ENCODE measurements around the gene DHX15.

Gene DHX15

DNA sequence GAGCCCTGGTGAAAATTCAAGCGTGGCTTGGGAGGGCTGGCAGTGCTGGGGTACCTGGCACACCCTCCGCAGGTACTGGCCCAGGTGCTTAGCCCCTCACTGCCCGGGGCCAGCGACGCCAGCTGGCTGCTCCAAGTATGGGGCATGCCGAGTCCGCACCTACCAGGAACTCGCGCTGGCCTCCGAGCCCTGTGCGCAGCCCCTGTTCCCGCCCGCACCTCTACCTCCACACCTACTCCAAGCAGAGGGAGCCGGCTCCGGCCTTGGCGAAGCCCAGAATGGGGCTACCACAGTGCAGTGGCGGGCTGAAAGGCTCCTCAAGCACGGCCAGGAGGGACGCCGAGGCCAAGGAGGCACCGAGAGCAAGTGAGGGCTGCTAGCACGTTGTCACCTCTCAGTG is 14.9 kb upstream of the DHX15 start:
- H3K27me3 Mint-ChIP-seq = peaks cover 5% of the 10 kb centered on the region
- H3K36me3 Mint-ChIP-seq (ENCODE audit: low read depth) = no peaks in the 10 kb centered on the region
- no peak overlapping the region for H3K27ac Mint-ChIP-seq
- H3K9me3 Mint-ChIP-seq = no peaks in the 10 kb centered on the region
- H3K4me1 Mint-ChIP-seq (ENCODE audit: low read depth) = no peaks in the 10 kb centered on the region
- H3K4me3 Mint-ChIP-seq = no peak overlapping the region

DNA sequence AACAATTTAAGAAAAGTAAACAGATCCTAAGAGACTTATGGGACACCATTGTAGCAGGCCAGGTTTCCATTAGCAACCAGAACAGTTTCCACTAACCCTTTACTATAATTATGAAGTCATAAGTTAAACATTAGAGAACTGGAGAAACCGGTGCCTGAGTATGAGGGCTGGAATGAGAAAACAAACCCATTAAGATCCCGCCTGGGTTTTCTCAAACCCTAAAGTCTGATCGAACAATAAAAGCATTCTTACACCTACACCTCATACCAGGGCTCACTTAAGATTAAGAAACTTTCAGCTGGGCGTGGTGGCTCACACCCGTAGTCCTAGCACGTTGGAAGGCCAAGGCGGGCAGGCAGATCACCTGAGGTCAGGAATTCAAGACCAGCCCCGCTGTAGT is 13.7 kb upstream of the DHX15 start:
- Mint-ChIP-seq H3K4me1 (ENCODE audit: low read depth) (no peaks in the 10 kb centered on the region), H3K27me3 (peaks cover 12% of the 10 kb centered on the region), H3K27ac (no peak overlapping the region), H3K36me3 (ENCODE audit: low read depth) (no peaks in the 10 kb centered on the region), H3K4me3 (no peak overlapping the region), H3K9me3 (no peaks in the 10 kb centered on the region)

DNA sequence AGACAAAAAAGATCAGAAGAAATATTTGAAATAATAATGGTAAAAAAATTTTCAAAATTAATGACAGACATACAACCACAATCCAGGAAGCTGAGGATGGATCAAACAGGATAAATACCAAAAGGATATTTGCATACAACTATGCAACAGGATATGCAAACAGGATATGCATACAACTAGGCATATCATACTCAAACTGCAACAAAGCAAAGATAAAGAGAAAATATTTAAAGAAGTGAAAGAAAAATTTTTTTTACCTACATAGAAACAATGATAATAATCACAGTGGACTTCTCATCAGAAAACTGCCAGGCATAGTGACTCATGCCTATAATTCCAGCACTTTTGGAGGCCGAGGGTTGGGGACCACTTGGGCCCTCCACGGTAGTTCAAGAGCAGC is 11.3 kb upstream of the DHX15 start:
- Mint-ChIP-seq H3K36me3 (ENCODE audit: low read depth) (peaks cover 4% of the 10 kb centered on the region), H3K9me3 (peaks cover 9% of the 10 kb centered on the region), H3K4me3 (no peak overlapping the region), H3K27me3 (peaks cover 25% of the 10 kb centered on the region), H3K4me1 (ENCODE audit: low read depth) (no peaks in the 10 kb centered on the region), H3K27ac (no peak overlapping the region)

DNA sequence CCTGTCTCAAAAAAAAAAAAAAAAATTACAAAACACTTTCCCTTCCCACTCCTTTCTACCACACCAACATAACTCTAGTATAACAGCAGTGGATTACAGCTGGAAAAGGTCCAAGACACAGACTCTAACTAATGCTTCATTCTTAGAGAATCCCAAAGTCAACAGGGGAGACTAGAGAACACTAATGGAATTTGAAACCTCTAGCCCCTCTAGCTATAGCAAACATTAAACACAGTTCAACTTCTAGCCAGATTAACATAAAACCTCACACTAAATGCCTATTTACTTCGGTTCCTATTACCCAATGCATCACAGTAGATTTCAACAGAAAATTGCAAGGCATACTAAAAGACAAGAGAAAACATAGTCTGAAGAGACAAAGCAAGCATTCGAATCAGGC is 10.5 kb upstream of the DHX15 start:
- Mint-ChIP-seq H3K36me3 (ENCODE audit: low read depth) (peaks cover 4% of the 10 kb centered on the region), H3K4me1 (ENCODE audit: low read depth) (no peaks in the 10 kb centered on the region), H3K27me3 (peaks cover 25% of the 10 kb centered on the region), H3K27ac (no peak overlapping the region), H3K9me3 (peaks cover 9% of the 10 kb centered on the region), H3K4me3 (no peak overlapping the region)

DNA sequence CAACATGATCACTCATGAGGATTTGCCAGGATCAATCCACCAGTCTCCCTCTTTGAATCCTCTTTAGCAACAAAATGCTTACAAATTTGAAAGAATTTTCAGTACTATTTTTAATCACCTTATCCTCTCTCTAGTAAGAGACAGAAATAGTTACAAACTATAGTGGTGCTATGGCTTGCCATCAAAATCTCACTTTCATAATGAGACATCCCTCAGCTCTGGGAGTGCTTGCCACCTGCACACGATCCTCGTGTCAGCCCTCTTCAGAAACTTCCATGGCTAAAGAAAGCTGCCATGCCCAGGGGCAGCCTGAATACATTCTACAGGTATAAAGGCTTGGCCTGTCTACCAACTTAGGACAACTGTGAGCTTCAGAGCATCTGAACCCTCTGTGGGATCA is 5.1 kb upstream of the DHX15 start:
- H3K4me3 Mint-ChIP-seq = no peak overlapping the region
- H3K36me3 Mint-ChIP-seq (ENCODE audit: low read depth) = peaks cover 4% of the 10 kb centered on the region
- peaks cover 9% of the 10 kb centered on the region for H3K4me1 Mint-ChIP-seq (ENCODE audit: low read depth)
- no peak overlapping the region for H3K27ac Mint-ChIP-seq
- H3K27me3 Mint-ChIP-seq = peaks cover 25% of the 10 kb centered on the region
- H3K9me3 Mint-ChIP-seq = peaks cover 9% of the 10 kb centered on the region

DNA sequence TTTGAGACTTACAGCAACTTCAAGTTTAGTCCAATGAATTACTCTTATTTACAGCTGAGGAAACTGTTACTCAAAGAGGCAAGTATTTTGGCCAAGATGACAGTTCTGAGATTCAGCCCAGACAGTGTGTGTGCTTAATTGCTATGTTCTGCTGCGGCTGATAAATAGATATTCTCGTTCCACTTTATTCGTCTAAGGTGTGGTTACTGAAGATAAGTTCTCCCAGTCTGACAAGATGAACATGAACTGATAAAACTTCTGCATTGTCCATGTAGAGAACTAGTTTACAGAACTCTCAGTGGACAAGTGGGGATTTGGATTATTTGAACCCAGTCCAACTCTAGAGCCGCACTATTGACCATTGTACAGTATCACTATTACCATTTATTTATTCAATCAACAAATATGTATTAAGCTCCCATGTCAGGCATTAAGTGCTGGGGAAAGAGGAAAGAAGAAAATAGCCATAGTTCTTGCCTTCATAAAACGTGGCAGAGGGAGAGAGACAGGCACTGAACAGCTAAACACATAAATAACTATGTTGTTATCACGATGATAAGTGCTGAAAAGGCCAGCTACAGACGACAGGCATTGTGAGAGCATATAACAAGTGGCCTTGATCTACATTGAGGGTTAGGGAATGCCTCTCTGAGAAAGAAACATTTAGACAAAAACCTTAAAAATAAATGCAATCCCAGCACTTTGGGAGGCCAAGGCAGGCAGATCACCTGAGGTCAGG is 4.0 kb upstream of the DHX15 start:
- Mint-ChIP-seq H3K27me3 (peaks cover 22% of the 10 kb centered on the region), H3K27ac (no peak overlapping the region), H3K36me3 (ENCODE audit: low read depth) (peaks cover 7% of the 10 kb centered on the region), H3K9me3 (peaks cover 9% of the 10 kb centered on the region), H3K4me3 (no peak overlapping the region), H3K4me1 (ENCODE audit: low read depth) (peaks cover 9% of the 10 kb centered on the region)

DNA sequence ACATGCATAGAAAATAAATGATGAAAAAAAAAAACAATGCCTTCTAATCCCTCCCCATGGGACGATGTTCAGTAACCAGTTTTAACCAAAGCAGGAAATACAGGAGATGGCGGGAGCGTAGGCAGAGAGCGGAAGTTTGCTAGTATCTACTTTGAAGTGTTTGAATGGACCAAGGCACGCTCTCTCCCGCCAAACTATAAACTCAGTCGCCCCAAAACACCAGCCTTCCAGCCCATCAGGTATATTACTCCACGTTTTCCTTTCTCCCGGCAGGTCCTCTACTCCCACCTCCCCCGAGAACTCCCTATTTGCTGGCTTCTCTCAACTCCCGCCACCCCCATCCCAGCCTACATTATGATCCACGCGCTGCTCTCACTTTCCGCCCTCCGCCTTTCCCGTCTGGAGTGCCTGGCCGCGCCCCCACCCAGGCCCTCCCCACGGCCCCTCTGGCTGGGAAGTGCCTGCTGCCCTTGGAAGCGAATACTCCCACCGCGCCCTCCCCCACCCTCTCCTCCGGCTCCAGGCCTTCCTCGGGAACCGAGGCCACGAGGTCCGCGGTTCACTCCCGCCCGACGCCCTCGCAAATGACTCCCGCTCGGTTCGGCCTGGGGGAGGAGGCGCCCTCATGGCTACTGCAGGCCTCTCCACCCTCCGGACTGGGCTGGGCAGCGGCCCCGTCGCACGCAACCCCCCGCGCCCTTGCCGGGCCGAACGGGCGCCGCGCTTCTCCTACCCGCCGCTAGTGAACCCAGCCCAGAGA is 723 bp downstream of the DHX15 start:
- peak overlapping the region; percentile 99 for H3K4me3 Mint-ChIP-seq
- peaks cover 44% of the 10 kb centered on the region for H3K4me1 Mint-ChIP-seq (ENCODE audit: low read depth)
- H3K27ac Mint-ChIP-seq = peak overlapping the region; percentile 100
- peaks cover 47% of the 10 kb centered on the region for H3K36me3 Mint-ChIP-seq (ENCODE audit: low read depth)
- H3K27me3 Mint-ChIP-seq = no peaks in the 10 kb centered on the region
- no peaks in the 10 kb centered on the region for H3K9me3 Mint-ChIP-seq

DNA sequence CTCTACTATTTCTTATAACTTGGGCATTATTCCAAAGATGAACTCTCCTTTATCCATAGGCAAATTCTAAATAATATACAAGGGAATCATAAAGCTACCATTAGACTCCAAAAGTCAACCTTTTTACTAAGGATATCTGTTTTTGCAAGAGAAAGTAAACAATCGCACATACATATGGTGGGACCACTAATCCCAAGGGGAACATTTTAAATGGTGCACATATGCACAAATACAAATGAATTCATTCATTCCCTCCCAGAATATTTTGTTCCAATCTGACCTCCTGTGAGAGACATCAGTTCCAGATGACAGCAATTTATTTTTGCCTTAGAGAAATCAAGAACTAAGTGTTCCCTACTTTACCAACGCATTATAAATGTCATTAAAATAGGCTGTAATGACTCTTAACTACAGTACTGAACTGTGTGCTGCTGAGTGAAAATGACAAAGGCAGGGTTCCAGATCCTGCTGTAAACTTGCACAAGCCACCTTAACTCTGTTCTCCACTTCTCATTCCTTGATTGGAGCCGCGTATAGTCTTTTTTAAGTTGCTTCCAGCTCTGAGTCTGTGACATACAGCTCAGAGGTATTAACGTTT is 2.0 kb downstream of the DHX15 start:
- Mint-ChIP-seq H3K4me1 (ENCODE audit: low read depth) (peaks cover 57% of the 10 kb centered on the region), H3K27me3 (no peaks in the 10 kb centered on the region), H3K4me3 (peak overlapping the region; percentile 99), H3K36me3 (ENCODE audit: low read depth) (peaks cover 60% of the 10 kb centered on the region), H3K9me3 (no peaks in the 10 kb centered on the region), H3K27ac (peak overlapping the region; percentile 100)

DNA sequence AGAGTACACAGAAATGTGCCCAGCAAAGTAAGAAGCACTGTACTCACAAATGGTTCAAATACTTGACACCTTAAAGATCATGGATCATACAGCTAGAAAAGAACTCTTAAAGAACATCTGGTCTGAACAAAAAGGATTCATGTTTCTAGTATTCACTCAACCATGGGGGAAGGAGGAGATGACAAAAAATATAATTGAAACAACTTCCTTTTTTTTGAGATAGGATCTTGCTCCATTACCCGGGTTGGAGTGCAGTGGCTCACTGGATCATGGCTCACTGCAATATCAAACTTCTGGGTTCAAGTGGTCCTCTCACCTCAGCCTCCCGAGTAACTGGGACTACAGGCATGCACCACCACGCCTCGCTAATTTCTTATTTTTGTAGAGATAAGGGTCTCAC is 6.0 kb downstream of the DHX15 start:
- Mint-ChIP-seq H3K36me3 (ENCODE audit: low read depth) (peaks cover 92% of the 10 kb centered on the region), H3K4me1 (ENCODE audit: low read depth) (peaks cover 81% of the 10 kb centered on the region), H3K27ac (peak overlapping the region; percentile 77), H3K9me3 (no peaks in the 10 kb centered on the region), H3K27me3 (no peaks in the 10 kb centered on the region), H3K4me3 (peak overlapping the region; percentile 54)

DNA sequence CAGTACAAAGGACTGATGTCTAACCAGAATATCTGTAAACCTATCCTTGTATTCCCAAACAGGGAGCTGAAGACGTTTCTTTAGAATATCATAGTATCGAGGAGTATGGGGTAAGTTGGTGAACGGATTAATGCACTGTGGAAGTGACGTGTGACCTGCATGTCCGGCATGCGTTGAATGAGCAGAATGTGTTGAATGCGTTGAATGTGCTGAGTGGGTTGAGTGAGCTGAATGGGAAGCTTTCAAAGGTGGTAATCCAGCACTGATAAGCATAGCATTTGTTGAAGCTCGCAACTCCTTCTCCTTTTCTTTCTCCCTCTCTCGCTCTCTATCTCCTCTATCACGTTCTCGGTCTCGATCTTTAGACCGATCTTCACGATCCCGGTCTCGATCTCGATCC is 8.1 kb downstream of the DHX15 start:
- H3K4me1 Mint-ChIP-seq (ENCODE audit: low read depth) = peaks cover 83% of the 10 kb centered on the region
- no peak overlapping the region for H3K4me3 Mint-ChIP-seq
- H3K27ac Mint-ChIP-seq = peak overlapping the region; percentile 8
- no peaks in the 10 kb centered on the region for H3K27me3 Mint-ChIP-seq
- no peaks in the 10 kb centered on the region for H3K9me3 Mint-ChIP-seq
- peaks cover 90% of the 10 kb centered on the region for H3K36me3 Mint-ChIP-seq (ENCODE audit: low read depth)

DNA sequence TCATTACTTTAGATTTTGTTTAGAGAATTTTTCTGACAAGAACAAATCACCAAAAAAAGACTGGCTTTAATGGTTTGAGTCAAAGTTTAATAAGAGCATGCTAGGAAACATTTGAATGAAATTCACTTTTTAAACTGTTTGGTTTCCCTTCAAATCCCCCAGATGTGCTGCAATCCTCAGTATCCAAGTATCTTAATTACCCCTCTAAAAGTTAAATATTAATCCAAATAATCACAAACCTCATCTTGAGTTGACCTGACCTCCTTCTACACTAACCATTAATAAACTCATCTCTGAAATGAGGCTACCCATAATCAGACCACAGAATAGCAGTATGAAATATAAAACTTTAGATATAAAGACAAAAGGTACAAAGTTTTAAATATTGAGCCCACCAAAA is 10.1 kb downstream of the DHX15 start:
- peaks cover 93% of the 10 kb centered on the region for H3K36me3 Mint-ChIP-seq (ENCODE audit: low read depth)
- no peak overlapping the region for H3K4me3 Mint-ChIP-seq
- H3K27ac Mint-ChIP-seq = peak overlapping the region; percentile 13
- no peaks in the 10 kb centered on the region for H3K9me3 Mint-ChIP-seq
- no peaks in the 10 kb centered on the region for H3K27me3 Mint-ChIP-seq
- H3K4me1 Mint-ChIP-seq (ENCODE audit: low read depth) = peaks cover 91% of the 10 kb centered on the region

DNA sequence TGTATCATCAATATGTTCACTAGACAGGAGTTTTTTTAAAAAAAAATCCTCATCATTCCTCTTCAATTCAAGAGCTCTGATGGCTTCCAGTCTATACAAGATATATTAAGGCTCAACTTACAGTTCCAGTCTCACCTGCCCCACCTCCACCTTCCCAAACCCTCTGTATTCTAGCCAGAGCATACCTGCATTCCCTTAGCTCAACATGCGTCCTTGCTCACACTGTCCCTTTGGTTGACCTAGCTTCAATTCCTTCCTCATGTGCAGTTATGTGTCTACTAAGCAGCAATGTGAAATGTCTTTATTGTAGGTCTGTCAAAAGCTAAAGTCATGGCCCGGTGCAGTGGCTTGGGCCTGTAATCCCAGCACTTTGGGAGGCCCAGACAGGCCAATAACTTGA is 10.8 kb downstream of the DHX15 start:
- H3K36me3 Mint-ChIP-seq (ENCODE audit: low read depth) = peaks cover 91% of the 10 kb centered on the region
- peaks cover 89% of the 10 kb centered on the region for H3K4me1 Mint-ChIP-seq (ENCODE audit: low read depth)
- no peak overlapping the region for H3K4me3 Mint-ChIP-seq
- H3K9me3 Mint-ChIP-seq = no peaks in the 10 kb centered on the region
- no peaks in the 10 kb centered on the region for H3K27me3 Mint-ChIP-seq
- H3K27ac Mint-ChIP-seq = no peak overlapping the region

DNA sequence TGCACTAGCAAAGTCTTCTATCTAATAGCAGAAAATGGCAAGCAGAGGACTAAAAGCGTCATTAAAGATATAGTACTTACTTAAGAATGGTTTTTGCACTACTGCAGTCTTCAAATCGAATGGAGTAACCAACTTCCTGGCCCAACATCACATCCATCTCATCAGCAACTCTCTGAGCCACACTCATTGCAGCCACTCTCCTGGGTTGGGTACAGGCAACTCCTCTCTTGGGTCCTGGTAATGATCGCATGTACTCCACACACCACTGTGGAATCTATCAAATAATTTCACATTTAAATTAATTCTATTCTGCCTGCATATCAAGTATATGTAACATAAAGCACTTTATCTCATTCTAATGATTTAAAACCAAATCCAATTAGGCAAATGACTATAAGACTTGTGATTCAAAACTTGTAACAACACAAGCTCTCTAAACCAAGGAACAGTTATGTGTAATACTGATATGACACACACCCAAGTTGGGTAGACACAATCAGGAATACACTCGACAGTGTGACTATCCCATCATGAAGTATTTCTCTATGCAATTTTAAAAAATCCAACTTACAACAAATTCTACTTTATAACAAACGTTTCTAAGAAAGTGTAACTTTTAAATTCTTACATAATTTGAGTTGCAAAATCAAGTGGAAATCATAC is 13.6 kb downstream of the DHX15 start:
- peaks cover 85% of the 10 kb centered on the region for H3K36me3 Mint-ChIP-seq (ENCODE audit: low read depth)
- no peaks in the 10 kb centered on the region for H3K27me3 Mint-ChIP-seq
- no peaks in the 10 kb centered on the region for H3K9me3 Mint-ChIP-seq
- H3K27ac Mint-ChIP-seq = no peak overlapping the region
- peaks cover 82% of the 10 kb centered on the region for H3K4me1 Mint-ChIP-seq (ENCODE audit: low read depth)
- H3K4me3 Mint-ChIP-seq = peak overlapping the region; percentile 30

DNA sequence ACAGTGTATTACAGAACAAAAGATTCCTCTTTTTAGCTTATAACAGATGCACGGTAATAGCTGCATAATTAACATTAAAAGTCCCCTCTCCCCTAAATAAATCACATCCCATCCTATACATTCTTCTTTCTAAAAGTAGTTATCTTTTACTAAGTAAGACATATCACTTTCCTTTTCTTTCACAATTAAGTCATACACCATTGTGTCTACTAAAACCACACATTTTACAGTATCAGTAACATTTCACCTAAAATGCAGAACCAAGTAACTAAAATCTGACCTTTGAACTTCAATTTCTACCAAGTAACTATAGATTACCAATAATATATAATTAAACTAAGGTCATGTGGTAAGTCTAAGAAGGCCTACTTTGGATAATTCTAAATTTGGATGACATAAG is 14.2 kb downstream of the DHX15 start:
- no peaks in the 10 kb centered on the region for H3K27me3 Mint-ChIP-seq
- no peak overlapping the region for H3K27ac Mint-ChIP-seq
- peaks cover 85% of the 10 kb centered on the region for H3K36me3 Mint-ChIP-seq (ENCODE audit: low read depth)
- peaks cover 82% of the 10 kb centered on the region for H3K4me1 Mint-ChIP-seq (ENCODE audit: low read depth)
- H3K9me3 Mint-ChIP-seq = no peaks in the 10 kb centered on the region
- H3K4me3 Mint-ChIP-seq = no peak overlapping the region

DNA sequence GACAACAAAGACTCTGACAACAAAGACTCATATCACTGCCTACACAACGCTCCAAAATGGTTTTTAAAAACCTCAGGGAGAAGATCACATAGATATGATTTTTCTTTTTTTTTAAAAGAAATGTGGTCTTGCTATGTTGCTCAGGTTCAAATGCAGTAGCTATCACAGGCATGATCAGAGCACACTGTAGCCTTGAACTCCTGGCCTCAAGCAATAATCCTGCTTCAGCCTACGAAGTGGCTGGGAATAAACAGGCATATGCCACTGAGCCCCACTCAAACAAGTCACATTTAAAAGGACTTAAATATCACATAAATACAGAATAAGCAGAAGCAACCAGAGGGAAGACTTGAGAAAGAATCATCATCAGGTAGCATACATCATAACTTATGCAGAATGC is 14.7 kb downstream of the DHX15 start:
- H3K9me3 Mint-ChIP-seq = no peaks in the 10 kb centered on the region
- H3K4me1 Mint-ChIP-seq (ENCODE audit: low read depth) = peaks cover 86% of the 10 kb centered on the region
- H3K36me3 Mint-ChIP-seq (ENCODE audit: low read depth) = peaks cover 87% of the 10 kb centered on the region
- peak overlapping the region; percentile 74 for H3K27ac Mint-ChIP-seq
- no peak overlapping the region for H3K4me3 Mint-ChIP-seq
- no peaks in the 10 kb centered on the region for H3K27me3 Mint-ChIP-seq
